Nephron (organoid): Measurements from ENCODE around the gene EGFR.

ENCODE experiments used
- H3K27ac Mint-ChIP-seq, 3 experiments: 2 replicates each; pipeline ENCODE4 v1.8.0; 2020; ENCODE audit warnings: mixed read lengths in 3 of 3, mild to moderate bottlenecking in 2 of 3, moderate library complexity in 1 of 3
- H3K27me3 Mint-ChIP-seq: 2 replicates; pipeline ENCODE4 v1.8.0; 2021; ENCODE audit warnings: low read depth, mild to moderate bottlenecking, moderate library complexity, mixed read lengths
- H3K36me3 Mint-ChIP-seq: 2 replicates; pipeline ENCODE4 v1.8.0; 2020; ENCODE audit warnings: low read depth, mixed read lengths
- H3K4me1 Mint-ChIP-seq: 2 replicates; pipeline ENCODE4 v1.8.0; 2020; ENCODE audit warnings: mixed read lengths
- H3K4me3 Mint-ChIP-seq, 3 experiments: 2 replicates each; pipeline ENCODE4 v1.8.0; 2020; ENCODE audit warnings: mild to moderate bottlenecking in 3 of 3, mixed read lengths in 3 of 3, moderate library complexity in 2 of 3
- H3K9me3 Mint-ChIP-seq: 2 replicates; pipeline ENCODE4 v1.8.0; 2020; ENCODE audit warnings: mixed read lengths
- TF ChIP-seq, protein P1 (sequence below), 3 experiments: fragments of 200-600 bp; sonication (generic); IDR thresholded peaks; one replicate each; pipeline ENCODE4 v1.5.0; 2021; ENCODE audit warnings: antibody characterized with exemption in 3 of 3; ENCODE audit not compliant: unreplicated experiment in 3 of 3

EGFR gene

DNA sequence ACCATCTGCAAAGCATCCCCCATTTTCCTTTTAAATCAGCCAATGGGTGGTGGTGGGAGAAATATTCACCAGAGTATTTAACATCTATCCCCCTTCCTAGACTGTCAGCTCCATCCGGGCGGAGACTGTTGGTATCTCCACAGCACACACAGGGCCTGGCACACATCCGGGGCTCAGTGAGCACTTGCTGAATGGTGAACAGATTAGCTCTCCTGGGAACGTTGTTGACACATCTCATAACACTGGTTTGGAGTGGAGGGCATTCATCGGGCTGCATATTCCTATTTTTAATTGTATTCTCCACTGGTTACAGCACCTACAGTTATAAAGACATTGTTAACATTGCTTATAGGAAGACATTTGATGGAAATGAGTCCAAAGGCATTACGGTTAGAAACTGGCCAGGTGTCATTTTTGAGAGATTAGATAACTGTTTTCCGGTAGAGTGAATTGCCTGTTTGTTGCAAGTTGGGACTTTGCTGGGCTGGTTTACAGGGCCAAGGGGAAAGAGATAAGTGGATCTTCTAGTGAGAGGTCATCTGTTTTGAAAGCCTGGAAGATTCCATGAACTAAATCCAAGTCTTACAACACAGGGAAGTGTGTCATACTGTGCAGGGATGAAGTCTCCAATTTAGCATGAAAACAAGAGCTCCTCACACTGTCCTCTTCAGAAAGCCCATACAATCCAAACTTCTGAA is 101.8 kb downstream of the EGFR start:
- H3K4me3 Mint-ChIP-seq: no peak overlapping the region
- no peaks in the 10 kb centered on the region for H3K27me3 Mint-ChIP-seq
- TF ChIP-seq, protein P1, sequence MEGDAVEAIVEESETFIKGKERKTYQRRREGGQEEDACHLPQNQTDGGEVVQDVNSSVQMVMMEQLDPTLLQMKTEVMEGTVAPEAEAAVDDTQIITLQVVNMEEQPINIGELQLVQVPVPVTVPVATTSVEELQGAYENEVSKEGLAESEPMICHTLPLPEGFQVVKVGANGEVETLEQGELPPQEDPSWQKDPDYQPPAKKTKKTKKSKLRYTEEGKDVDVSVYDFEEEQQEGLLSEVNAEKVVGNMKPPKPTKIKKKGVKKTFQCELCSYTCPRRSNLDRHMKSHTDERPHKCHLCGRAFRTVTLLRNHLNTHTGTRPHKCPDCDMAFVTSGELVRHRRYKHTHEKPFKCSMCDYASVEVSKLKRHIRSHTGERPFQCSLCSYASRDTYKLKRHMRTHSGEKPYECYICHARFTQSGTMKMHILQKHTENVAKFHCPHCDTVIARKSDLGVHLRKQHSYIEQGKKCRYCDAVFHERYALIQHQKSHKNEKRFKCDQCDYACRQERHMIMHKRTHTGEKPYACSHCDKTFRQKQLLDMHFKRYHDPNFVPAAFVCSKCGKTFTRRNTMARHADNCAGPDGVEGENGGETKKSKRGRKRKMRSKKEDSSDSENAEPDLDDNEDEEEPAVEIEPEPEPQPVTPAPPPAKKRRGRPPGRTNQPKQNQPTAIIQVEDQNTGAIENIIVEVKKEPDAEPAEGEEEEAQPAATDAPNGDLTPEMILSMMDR (IDR thresholded peaks at IDR 0.05; ENCODE audit: unreplicated experiment in 3 of 3): no peak

DNA sequence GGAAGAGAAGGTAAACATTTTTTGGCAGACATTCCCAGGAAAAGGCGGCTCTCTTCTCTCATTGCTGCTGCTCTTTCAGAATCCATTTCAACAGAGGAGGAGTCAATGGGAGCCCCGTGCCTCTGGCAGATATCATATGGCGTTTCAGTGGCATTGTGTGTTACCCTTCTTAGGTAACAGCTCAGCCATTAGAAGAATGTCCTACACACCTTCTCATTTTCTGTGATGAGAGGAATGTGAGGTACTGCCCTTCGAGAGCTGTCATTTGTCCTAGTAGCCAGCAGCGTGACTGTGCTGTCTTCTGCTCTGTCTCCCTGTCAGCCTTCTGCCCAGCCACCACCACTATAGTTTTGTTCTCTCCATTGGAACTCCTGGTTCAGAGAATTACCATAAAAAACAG is 102.4 kb downstream of the EGFR start:
- H3K27me3 Mint-ChIP-seq: no peaks in the 10 kb centered on the region
- no peaks in the 10 kb centered on the region for H3K36me3 Mint-ChIP-seq
- peak overlapping the region in 2 of 3 experiments; percentile 35 to 39 for H3K27ac Mint-ChIP-seq
- H3K4me1 Mint-ChIP-seq: peaks cover 18% of the 10 kb centered on the region
- H3K4me3 Mint-ChIP-seq: no peak overlapping the region
- H3K9me3 Mint-ChIP-seq: no peaks in the 10 kb centered on the region
- TF ChIP-seq, protein P1 (IDR thresholded peaks at IDR 0.05; ENCODE audit: unreplicated experiment in 3 of 3): no peak

More for the DNA sequence above, 101.8 kb downstream of the EGFR start:
- no peaks in the 10 kb centered on the region for H3K9me3 Mint-ChIP-seq
- H3K4me1 Mint-ChIP-seq: peaks cover 12% of the 10 kb centered on the region
- H3K27ac Mint-ChIP-seq: peak overlapping the region; percentile 12 to 39 (median 21)
- no peaks in the 10 kb centered on the region for H3K36me3 Mint-ChIP-seq

DNA sequence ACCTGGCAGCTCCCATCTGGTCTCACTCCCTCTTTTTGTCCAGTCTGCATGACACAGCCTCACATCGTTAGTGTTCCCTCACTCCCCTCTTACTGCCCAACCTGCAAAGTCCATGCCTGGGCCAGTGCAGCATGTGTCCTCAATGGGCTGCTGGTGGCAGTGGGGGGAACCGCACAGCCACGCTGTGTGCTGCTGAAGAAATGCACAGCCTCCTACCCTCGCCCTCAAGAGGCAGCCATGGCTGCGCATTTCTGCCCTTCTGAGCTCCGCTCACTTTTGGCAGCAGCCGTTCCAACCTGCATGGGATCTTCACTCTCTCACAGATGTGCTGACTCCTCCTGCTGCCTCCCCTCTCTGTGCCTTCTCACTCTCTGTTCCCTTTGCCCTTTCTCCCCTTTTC is 103.4 kb downstream of the EGFR start:
- Mint-ChIP-seq H3K4me3 (no peak overlapping the region), H3K27me3 (no peaks in the 10 kb centered on the region), H3K9me3 (no peaks in the 10 kb centered on the region), H3K36me3 (no peaks in the 10 kb centered on the region), H3K27ac (no peak overlapping the region), H3K4me1 (peaks cover 24% of the 10 kb centered on the region)
- TF ChIP-seq, protein P1 (IDR thresholded peaks at IDR 0.05; ENCODE audit: unreplicated experiment in 3 of 3): no peak

DNA sequence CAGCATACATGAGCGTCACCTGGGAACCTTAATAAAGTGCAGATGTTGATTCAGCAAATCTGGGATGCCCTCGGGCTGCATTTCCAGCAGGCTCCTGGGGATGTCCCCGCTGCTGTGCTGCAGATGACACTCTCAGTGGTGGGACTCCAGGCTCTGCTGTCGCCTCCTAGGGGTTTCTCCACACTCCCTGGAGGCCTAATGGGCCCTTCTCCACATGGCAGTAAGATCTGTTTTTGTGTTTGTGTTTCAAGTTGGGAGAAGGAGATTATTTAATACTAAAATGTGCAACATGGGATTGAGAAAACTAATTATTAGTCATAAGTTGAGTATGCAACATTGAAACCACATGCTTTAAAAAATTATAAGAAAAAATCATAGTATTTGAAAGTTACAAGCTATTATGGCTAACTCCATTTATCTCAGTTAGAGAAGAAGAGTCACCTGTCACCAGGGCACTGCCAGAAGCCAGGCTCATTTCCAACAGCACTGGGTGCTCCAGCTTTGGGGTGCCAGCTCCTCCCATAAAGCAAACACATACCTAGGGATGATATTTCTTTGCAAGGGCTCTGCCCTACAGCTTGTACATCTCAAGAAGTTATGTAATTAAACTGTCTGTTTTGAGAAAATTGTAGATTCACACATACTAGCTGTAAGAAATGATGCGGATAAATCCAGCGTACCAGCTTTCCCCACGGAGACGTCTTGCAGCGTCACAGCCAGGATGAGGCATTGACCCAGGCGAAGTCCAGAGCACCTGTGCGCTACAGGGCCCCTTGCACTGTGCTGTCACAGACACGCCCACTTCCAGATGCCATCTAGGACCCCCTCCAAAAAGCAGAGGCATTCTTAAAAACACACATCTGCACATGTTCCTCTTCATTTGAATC is 106.4 kb downstream of the EGFR start:
- Mint-ChIP-seq H3K4me1 (peaks cover 54% of the 10 kb centered on the region), H3K9me3 (no peaks in the 10 kb centered on the region), H3K36me3 (no peaks in the 10 kb centered on the region), H3K27ac (peak overlapping the region in 2 of 3 experiments; percentile 46 to 93), H3K27me3 (no peaks in the 10 kb centered on the region), H3K4me3 (no peak overlapping the region)
- TF ChIP-seq, protein P1 (IDR thresholded peaks at IDR 0.05; ENCODE audit: unreplicated experiment in 3 of 3): no peak

DNA sequence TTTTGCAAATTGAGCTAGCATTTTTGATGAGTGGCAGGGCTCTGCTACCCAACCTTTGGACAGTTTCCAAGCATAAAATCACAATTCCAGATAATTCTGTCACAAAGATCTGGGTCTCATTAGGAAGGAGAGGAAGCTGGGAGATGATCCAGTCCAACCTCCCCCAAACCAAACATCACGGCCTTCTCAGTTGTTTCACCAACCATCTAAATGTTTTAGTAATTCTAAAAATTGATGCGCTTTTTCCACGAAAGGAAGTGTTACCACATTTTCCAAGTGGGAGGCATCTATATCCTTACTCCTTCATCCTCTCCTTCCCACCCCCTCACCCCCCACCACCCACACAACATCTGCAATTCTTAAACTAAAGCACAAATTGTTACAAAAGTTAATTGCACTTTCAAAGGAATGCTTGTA is 108.3 kb downstream of the EGFR start:
- Mint-ChIP-seq H3K9me3 (no peaks in the 10 kb centered on the region), H3K27ac (peak overlapping the region; percentile 84 to 95 (median 93)), H3K36me3 (no peaks in the 10 kb centered on the region), H3K4me1 (peaks cover 66% of the 10 kb centered on the region), H3K27me3 (no peaks in the 10 kb centered on the region), H3K4me3 (peak overlapping the region in 2 of 3 experiments; percentile 18 to 50)
- TF ChIP-seq, protein P1 (IDR thresholded peaks at IDR 0.05; ENCODE audit: unreplicated experiment in 3 of 3): no peak
